ENCODE measurements around the gene APC2.

The APC2 gene

GRCh38 chr19:1508507-1508856 lies 58.6 kb downstream of the APC2 start:
- DNase-seq: no peak
- ChIA-PET CTCF (interaction anchor here (1.5 kb wide), 2 partner anchors 8 to 14 kb away, joined by 3 to 4 read pairs; no protein-coding TSS in a partner anchor), POLR2A (no interaction called here)
- Histone ChIP-seq H3K36me3 (ENCODE audit: control insufficient read depth in 4 of 4, insufficient read depth in 4 of 4, low read length in 3 of 4) (no peaks in the 10 kb centered on the region), H3K27ac (ENCODE audit: insufficient read depth in 1 of 2, low read depth in 1 of 2, low read length in 2 of 2, poor library complexity in 1 of 2, severe bottlenecking in 2 of 2) (no peak overlapping the region), H3K4me3 (ENCODE audit: control insufficient read depth in 1 of 7, extremely low read depth in 1 of 7, insufficient read depth in 4 of 7, low read depth in 2 of 7, low read length in 6 of 7) (peak overlapping the region in 3 of 7 experiments; percentile 36 to 48 (median 43)), H3K4me1 (ENCODE audit: control extremely low read depth in 1 of 4, control insufficient read depth in 4 of 4, insufficient read depth in 4 of 4, low read length in 3 of 4) (peaks cover 0 to 24% (median 16%) of the 10 kb centered on the region in 4 experiments), H3K27me3 (replicated peaks in 2 of 5; ENCODE audit: control insufficient read depth in 4 of 5, insufficient read depth in 5 of 5, low read length in 4 of 5) (peaks cover 0 to 67% (median 13%) of the 10 kb centered on the region in 5 experiments), H3K9me3 (ENCODE audit: control extremely low read depth in 1 of 5, control insufficient read depth in 4 of 5, insufficient read depth in 2 of 5, low read depth in 1 of 5, low read length in 4 of 5) (peaks cover 0 to 5% (median 0%) of the 10 kb centered on the region in 5 experiments)
- 37% methylated on average over 10 of the region's 12 CpGs for WGBS (ENCODE audit: insufficient coverage)

GRCh38 chr19:1509602-1510441 lies 59.9 kb downstream of the APC2 start:
- H3K36me3 ChIP-seq (ENCODE audit: control insufficient read depth in 4 of 4, insufficient read depth in 4 of 4, low read length in 3 of 4): no peaks in the 10 kb centered on the region
- no peak overlapping the region for H3K4me3 ChIP-seq (ENCODE audit: control insufficient read depth in 1 of 7, extremely low read depth in 1 of 7, insufficient read depth in 4 of 7, low read depth in 2 of 7, low read length in 6 of 7)
- H3K4me1 ChIP-seq (ENCODE audit: control extremely low read depth in 1 of 4, control insufficient read depth in 4 of 4, insufficient read depth in 4 of 4, low read length in 3 of 4): peaks cover 0 to 20% (median 14%) of the 10 kb centered on the region in 4 experiments
- no peak overlapping the region for H3K27ac ChIP-seq (ENCODE audit: insufficient read depth in 1 of 2, low read depth in 1 of 2, low read length in 2 of 2, poor library complexity in 1 of 2, severe bottlenecking in 2 of 2)
- ChIA-PET CTCF (interaction anchor here (1.3 to 1.5 kb wide), 3 partner anchors 9 to 38 kb away, joined by 3 to 4 read pairs (median 4); no protein-coding TSS in a partner anchor), POLR2A (no interaction called here)
- H3K27me3 ChIP-seq (replicated peaks in 2 of 5; ENCODE audit: control insufficient read depth in 4 of 5, insufficient read depth in 5 of 5, low read length in 4 of 5): peaks cover 0 to 70% (median 15%) of the 10 kb centered on the region in 5 experiments
- no peak for DNase-seq
- 49% methylated on average over 9 of the region's 11 CpGs for WGBS (ENCODE audit: insufficient coverage)
- H3K9me3 ChIP-seq (ENCODE audit: control extremely low read depth in 1 of 5, control insufficient read depth in 4 of 5, insufficient read depth in 2 of 5, low read depth in 1 of 5, low read length in 4 of 5): peaks cover 0 to 5% (median 0%) of the 10 kb centered on the region in 5 experiments

DNA sequence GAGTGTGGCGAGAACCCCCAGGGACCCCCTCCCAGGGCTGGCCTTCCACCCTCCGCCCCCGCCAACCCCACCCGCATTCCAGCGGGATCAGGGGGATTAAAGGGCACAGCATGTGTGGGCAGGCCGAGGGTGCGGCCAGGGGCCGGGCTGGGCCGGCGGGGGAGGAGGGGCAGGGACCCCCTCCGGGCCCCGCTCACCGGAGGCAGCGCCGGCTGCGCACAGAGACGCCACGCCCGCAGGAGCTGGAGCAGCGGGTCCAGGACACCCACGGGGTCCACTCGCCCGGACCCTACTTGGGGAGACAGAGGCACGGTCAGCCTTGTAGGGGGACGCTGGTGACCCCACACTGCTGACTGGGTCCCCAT lies 60.5 kb downstream of the APC2 start:
- 25% methylated on average over 17 of the region's 25 CpGs for WGBS (ENCODE audit: insufficient coverage)
- ChIA-PET POLR2A (no interaction called here), CTCF (no interaction called here)
- Histone ChIP-seq H3K27ac (ENCODE audit: insufficient read depth in 1 of 2, low read depth in 1 of 2, low read length in 2 of 2, poor library complexity in 1 of 2, severe bottlenecking in 2 of 2) (no peak overlapping the region), H3K4me3 (ENCODE audit: control insufficient read depth in 1 of 7, extremely low read depth in 1 of 7, insufficient read depth in 4 of 7, low read depth in 2 of 7, low read length in 6 of 7) (no peak overlapping the region), H3K9me3 (ENCODE audit: control extremely low read depth in 1 of 5, control insufficient read depth in 4 of 5, insufficient read depth in 2 of 5, low read depth in 1 of 5, low read length in 4 of 5) (peaks cover 0 to 5% (median 0%) of the 10 kb centered on the region in 5 experiments), H3K27me3 (replicated peaks in 2 of 5; ENCODE audit: control insufficient read depth in 4 of 5, insufficient read depth in 5 of 5, low read length in 4 of 5) (peaks cover 0 to 70% (median 18%) of the 10 kb centered on the region in 5 experiments), H3K4me1 (ENCODE audit: control extremely low read depth in 1 of 4, control insufficient read depth in 4 of 4, insufficient read depth in 4 of 4, low read length in 3 of 4) (peaks cover 0 to 20% (median 14%) of the 10 kb centered on the region in 4 experiments), H3K36me3 (ENCODE audit: control insufficient read depth in 4 of 4, insufficient read depth in 4 of 4, low read length in 3 of 4) (no peaks in the 10 kb centered on the region)
- no peak for DNase-seq

GRCh38 chr19:1510807-1511206 lies 60.9 kb downstream of the APC2 start:
- CTCF ChIA-PET: no interaction called here

GRCh38 chr19:1511318-1512317 lies 61.7 kb downstream of the APC2 start:
- no peak overlapping the region for H3K27ac ChIP-seq (ENCODE audit: insufficient read depth in 1 of 2, low read depth in 1 of 2, low read length in 2 of 2, poor library complexity in 1 of 2, severe bottlenecking in 2 of 2)
- WGBS (ENCODE audit: insufficient coverage): 53% methylated on average over 7 of the region's 22 CpGs

More at GRCh38 chr19:1510807-1511206, 60.9 kb downstream of the APC2 start:
- POLR2A ChIA-PET: no interaction called here
- no peak overlapping the region for H3K27ac ChIP-seq (ENCODE audit: insufficient read depth in 1 of 2, low read depth in 1 of 2, low read length in 2 of 2, poor library complexity in 1 of 2, severe bottlenecking in 2 of 2)
- peaks cover 0 to 20% (median 14%) of the 10 kb centered on the region in 4 experiments for H3K4me1 ChIP-seq (ENCODE audit: control extremely low read depth in 1 of 4, control insufficient read depth in 4 of 4, insufficient read depth in 4 of 4, low read length in 3 of 4)
- H3K36me3 ChIP-seq (ENCODE audit: control insufficient read depth in 4 of 4, insufficient read depth in 4 of 4, low read length in 3 of 4): no peaks in the 10 kb centered on the region
- peaks cover 0 to 70% (median 18%) of the 10 kb centered on the region in 5 experiments for H3K27me3 ChIP-seq (replicated peaks in 2 of 5; ENCODE audit: control insufficient read depth in 4 of 5, insufficient read depth in 5 of 5, low read length in 4 of 5)
- no peak for DNase-seq
- peaks cover 0 to 5% (median 0%) of the 10 kb centered on the region in 5 experiments for H3K9me3 ChIP-seq (ENCODE audit: control extremely low read depth in 1 of 5, control insufficient read depth in 4 of 5, insufficient read depth in 2 of 5, low read depth in 1 of 5, low read length in 4 of 5)
- H3K4me3 ChIP-seq (ENCODE audit: control insufficient read depth in 1 of 7, extremely low read depth in 1 of 7, insufficient read depth in 4 of 7, low read depth in 2 of 7, low read length in 6 of 7): no peak overlapping the region
- WGBS (ENCODE audit: insufficient coverage): 42% methylated on average over 4 of the region's 9 CpGs

DNA sequence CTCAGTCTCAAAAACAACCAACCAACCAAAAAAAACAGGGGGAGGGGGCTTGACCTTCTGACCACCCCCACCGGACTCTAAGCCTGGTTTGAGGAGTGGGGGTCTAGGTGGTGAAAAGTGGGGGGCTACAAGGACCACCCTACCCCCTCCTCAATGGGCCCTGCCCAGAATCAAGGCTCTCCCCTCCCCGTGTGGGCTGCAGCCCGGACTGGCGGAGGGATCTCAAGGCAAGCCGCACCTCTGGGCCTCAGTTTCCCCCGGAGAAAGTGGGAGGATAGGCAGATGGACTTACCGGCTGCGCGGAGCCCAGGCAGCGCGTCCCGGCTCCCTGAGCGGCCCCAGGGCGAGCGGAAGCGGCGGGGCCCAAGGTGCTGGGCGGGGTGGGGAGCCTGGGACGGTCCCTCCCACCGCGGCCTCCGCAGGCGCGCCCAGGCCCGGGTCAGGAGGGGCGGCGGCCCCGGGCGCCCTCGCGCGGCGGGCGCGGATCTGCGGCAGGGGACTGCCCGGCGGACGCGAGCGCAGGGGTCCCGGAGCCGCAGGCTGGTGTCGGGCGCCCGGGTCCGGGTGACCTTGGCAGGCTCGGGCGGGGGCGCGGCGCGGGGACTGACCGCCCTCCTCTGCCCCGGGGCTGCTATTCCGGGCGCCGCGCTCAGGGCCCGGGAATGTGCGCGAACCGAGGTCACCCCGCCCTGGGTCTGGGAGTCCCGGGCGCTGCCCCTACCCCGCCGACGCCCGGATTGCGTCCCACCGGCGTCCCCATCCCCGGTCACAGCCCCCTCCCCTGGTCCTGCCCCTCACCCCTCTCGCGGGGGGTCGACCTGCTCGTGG lies 63.0 kb downstream of the APC2 start, which contains the start of gene ADAMTSL5:
Gene ADAMTSL5 (minus strand): TSS at position 349 of the 828 bp plus-strand sequence. CDS start 2,076 bp downstream, outside the sequence.
- H3K9me3 ChIP-seq (ENCODE audit: control extremely low read depth in 1 of 5, control insufficient read depth in 4 of 5, insufficient read depth in 2 of 5, low read depth in 1 of 5, low read length in 4 of 5): peaks cover 0 to 9% (median 3%) of the 10 kb centered on the region in 5 experiments
- DNase-seq: peak in 1 of 3 donors; percentile 19
- CTCF ChIA-PET: no interaction called here
- POLR2A ChIA-PET: no interaction called here
- H3K27ac ChIP-seq (ENCODE audit: insufficient read depth in 1 of 2, low read depth in 1 of 2, low read length in 2 of 2, poor library complexity in 1 of 2, severe bottlenecking in 2 of 2): no peak within 1 kb of the TSS
- peaks cover 0 to 74% (median 20%) of the 10 kb centered on the region in 5 experiments for H3K27me3 ChIP-seq (replicated peaks in 2 of 5; ENCODE audit: control insufficient read depth in 4 of 5, insufficient read depth in 5 of 5, low read length in 4 of 5)
- under 1% methylated on average over 44 of the region's 78 CpGs for WGBS (ENCODE audit: insufficient coverage)
- H3K4me1 ChIP-seq (ENCODE audit: control extremely low read depth in 1 of 4, control insufficient read depth in 4 of 4, insufficient read depth in 4 of 4, low read length in 3 of 4): peaks cover 0 to 14% (median 11%) of the 10 kb centered on the region in 4 experiments
- peak within 1 kb of the TSS in 4 of 7 experiments; percentile 2 to 38 (median 12) for H3K4me3 ChIP-seq (ENCODE audit: control insufficient read depth in 1 of 7, extremely low read depth in 1 of 7, insufficient read depth in 4 of 7, low read depth in 2 of 7, low read length in 6 of 7)
- no peaks in the 10 kb centered on the region for H3K36me3 ChIP-seq (ENCODE audit: control insufficient read depth in 4 of 4, insufficient read depth in 4 of 4, low read length in 3 of 4)

More at GRCh38 chr19:1511318-1512317, 61.7 kb downstream of the APC2 start:
- no peak overlapping the region for H3K4me3 ChIP-seq (ENCODE audit: control insufficient read depth in 1 of 7, extremely low read depth in 1 of 7, insufficient read depth in 4 of 7, low read depth in 2 of 7, low read length in 6 of 7)
- ChIA-PET CTCF (no interaction called here), POLR2A (no interaction called here)
- H3K27me3 ChIP-seq (replicated peaks in 2 of 5; ENCODE audit: control insufficient read depth in 4 of 5, insufficient read depth in 5 of 5, low read length in 4 of 5): peaks cover 0 to 73% (median 20%) of the 10 kb centered on the region in 5 experiments
- peaks cover 0 to 20% (median 14%) of the 10 kb centered on the region in 4 experiments for H3K4me1 ChIP-seq (ENCODE audit: control extremely low read depth in 1 of 4, control insufficient read depth in 4 of 4, insufficient read depth in 4 of 4, low read length in 3 of 4)
- H3K9me3 ChIP-seq (ENCODE audit: control extremely low read depth in 1 of 5, control insufficient read depth in 4 of 5, insufficient read depth in 2 of 5, low read depth in 1 of 5, low read length in 4 of 5): peaks cover 0 to 9% (median 3%) of the 10 kb centered on the region in 5 experiments
- no peaks in the 10 kb centered on the region for H3K36me3 ChIP-seq (ENCODE audit: control insufficient read depth in 4 of 4, insufficient read depth in 4 of 4, low read length in 3 of 4)
- no peak for DNase-seq

Measured in common myeloid progenitor, CD34-positive (primary cell).